ENCODE measurements around the gene GSTK1. TPM values are rescaled to one million over a fixed set of nuclear protein-coding genes. Genes with fewer than 3 reads are reported as not detected.

Gene GSTK1
- total and polyA plus RNA-seq, 4 donors, result 98.9 to 253 (median 187) TPM

- peak in 1 of 2 donors; percentile 46 for TF ChIP-seq GABPA (IDR thresholded peaks at IDR 0.05 in 1 of 2, conservative IDR thresholded peaks at IDR 0.05 in 1 of 2)
Measured at GRCh38 chr7:143318661-143319060, 55.4 kb downstream of the GSTK1 start (continued).

Small RNAs within 50 kb of the gene (small RNA-seq; reads per million reads assigned to genes)
- not detected for gene AC073342.3
- gene RN7SL481P, result not detected
- not detected for gene RN7SL535P

Other genes starting within 250 kb of the GSTK1 start
- under 1 TPM in 1 of 2 donors, not detected in 1; 0.08 TPM for gene OR9A2, start 236.3 kb upstream of the GSTK1 start, total RNA-seq
- gene OR9A2, start 236.3 kb upstream of the GSTK1 start, polyA plus RNA-seq, result not detected
- gene OR6V1, start 211.1 kb upstream of the GSTK1 start, total RNA-seq, result not detected
- gene OR6V1, start 211.1 kb upstream of the GSTK1 start, polyA plus RNA-seq, result not detected
- not detected for gene PIP, start 131.4 kb upstream of the GSTK1 start, total RNA-seq
- gene PIP, start 131.4 kb upstream of the GSTK1 start, polyA plus RNA-seq, result not detected
- not detected for gene TAS2R39, start 80.0 kb upstream of the GSTK1 start, total RNA-seq
- gene TAS2R39, start 80.0 kb upstream of the GSTK1 start, polyA plus RNA-seq, result not detected
- gene TAS2R40, start 41.4 kb upstream of the GSTK1 start, total RNA-seq, result not detected
- gene TAS2R40, start 41.4 kb upstream of the GSTK1 start, polyA plus RNA-seq, result not detected
- gene TMEM139, start 21.5 kb downstream of the GSTK1 start, total RNA-seq, result 1 to 10 TPM; 3.0 to 3.9 TPM
- gene TMEM139, start 21.5 kb downstream of the GSTK1 start, polyA plus RNA-seq, result 1 to 10 TPM; 7.0 to 8.6 TPM
- 10 to 100 TPM in 1 of 2 donors, 1 to 10 TPM in 1; 4.5 to 11.3 TPM for gene CASP2, start 24.9 kb downstream of the GSTK1 start, total RNA-seq
- 1 to 10 TPM; 3.4 to 3.7 TPM for gene CASP2, start 24.9 kb downstream of the GSTK1 start, polyA plus RNA-seq
- under 1 TPM in 1 of 2 donors, not detected in 1; 0.08 TPM for gene CLCN1, start 52.7 kb downstream of the GSTK1 start, total RNA-seq
- gene CLCN1, start 52.7 kb downstream of the GSTK1 start, polyA plus RNA-seq, result under 1 TPM in 1 of 2 donors, not detected in 1; 0.01 TPM
- under 1 TPM; 0.08 to 0.14 TPM for gene FAM131B, start 99.3 kb downstream of the GSTK1 start, total RNA-seq
- gene FAM131B, start 99.3 kb downstream of the GSTK1 start, polyA plus RNA-seq, result under 1 TPM in 1 of 2 donors, not detected in 1; 0.06 TPM
- 10 to 100 TPM; 15.4 to 17.2 TPM for gene ZYX, start 117.9 kb downstream of the GSTK1 start, total RNA-seq
- 10 to 100 TPM; 15.8 to 49.7 TPM for gene ZYX, start 117.9 kb downstream of the GSTK1 start, polyA plus RNA-seq
- gene EPHA1, start 145.4 kb downstream of the GSTK1 start, total RNA-seq, result 10 to 100 TPM; 12.0 to 21.0 TPM
- gene EPHA1, start 145.4 kb downstream of the GSTK1 start, polyA plus RNA-seq, result 10 to 100 TPM; 10.3 to 10.7 TPM
- under 1 TPM in 1 of 2 donors, not detected in 1; 0.50 TPM for gene TAS2R60, start 180.0 kb downstream of the GSTK1 start, total RNA-seq
- not detected for gene TAS2R60, start 180.0 kb downstream of the GSTK1 start, polyA plus RNA-seq
- gene TAS2R41, start 214.4 kb downstream of the GSTK1 start, total RNA-seq, result under 1 TPM in 1 of 2 donors, not detected in 1; 0.25 TPM
- gene TAS2R41, start 214.4 kb downstream of the GSTK1 start, polyA plus RNA-seq, result not detected